Lung microvascular endothelial cell (primary cell): ENCODE data around the gene LIPE. TPM values are rescaled to one million over a fixed set of nuclear protein-coding genes. Genes with fewer than 3 reads are reported as not detected.

Experiments used
- DNase-seq, 2 donors: peaks; one replicate each; pipeline versions ENCODE4 v3.0.0 to v3.0.0-alpha.2; 2010; ENCODE audit warnings: low read depth in 2 of 2
- total RNA-seq: library from RNA; depleted of rRNA; stranded (reverse); fragments of >200 nt; gene quantifications from 2 replicates; pipeline ENCODE4 v1.2.1, GENCODE V29; 2014

Gene LIPE
- total RNA-seq, 1 donor from 2014 or later = 2.6 TPM

- DNase-seq = no peak
Measured at GRCh38 chr19:42357290-42357689, 69.9 kb downstream of the LIPE start.

DNA sequence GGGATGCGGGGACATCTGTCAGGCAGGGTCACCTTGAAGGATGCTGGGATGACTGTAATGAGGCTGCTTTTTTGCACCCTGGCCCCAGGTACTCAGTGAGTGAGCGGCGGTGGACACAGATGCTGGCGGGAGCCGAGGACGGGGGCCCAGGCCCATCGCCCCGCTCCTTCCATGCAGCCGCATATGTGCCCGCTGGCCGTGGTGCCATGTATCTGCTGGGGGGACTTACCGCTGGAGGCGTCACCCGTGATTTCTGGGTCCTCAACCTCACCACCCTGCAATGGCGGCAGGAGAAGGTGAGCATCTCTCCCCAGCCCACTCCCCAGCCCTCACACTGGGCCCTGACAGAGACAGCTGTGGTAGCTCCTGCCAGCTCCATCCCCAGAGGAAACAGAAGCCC is 70.5 kb downstream of the LIPE start:
- no peak for DNase-seq

DNA sequence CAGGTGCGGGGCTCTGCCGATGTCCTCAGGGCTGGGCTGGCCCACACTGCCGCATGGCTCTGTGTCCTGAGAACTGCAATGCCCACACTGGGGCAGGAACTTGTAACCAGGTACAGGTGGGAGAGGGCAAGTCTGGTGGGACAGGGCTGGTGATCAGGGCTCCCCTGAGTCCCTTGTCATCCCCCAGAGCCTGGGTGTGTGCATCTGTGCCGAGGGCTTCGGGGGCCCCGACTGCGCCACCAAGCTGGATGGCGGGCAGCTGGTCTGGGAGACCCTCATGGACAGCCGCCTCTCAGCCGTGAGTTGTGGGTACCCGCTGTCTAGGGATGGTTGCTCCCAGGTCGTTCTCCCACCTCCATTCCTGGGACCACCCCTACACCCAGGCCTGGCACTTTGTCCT is 71.3 kb downstream of the LIPE start:
- DNase-seq = no peak

GRCh38 chr19:42353341-42354015 is 73.7 kb downstream of the LIPE start:
- no peak for DNase-seq

DNA sequence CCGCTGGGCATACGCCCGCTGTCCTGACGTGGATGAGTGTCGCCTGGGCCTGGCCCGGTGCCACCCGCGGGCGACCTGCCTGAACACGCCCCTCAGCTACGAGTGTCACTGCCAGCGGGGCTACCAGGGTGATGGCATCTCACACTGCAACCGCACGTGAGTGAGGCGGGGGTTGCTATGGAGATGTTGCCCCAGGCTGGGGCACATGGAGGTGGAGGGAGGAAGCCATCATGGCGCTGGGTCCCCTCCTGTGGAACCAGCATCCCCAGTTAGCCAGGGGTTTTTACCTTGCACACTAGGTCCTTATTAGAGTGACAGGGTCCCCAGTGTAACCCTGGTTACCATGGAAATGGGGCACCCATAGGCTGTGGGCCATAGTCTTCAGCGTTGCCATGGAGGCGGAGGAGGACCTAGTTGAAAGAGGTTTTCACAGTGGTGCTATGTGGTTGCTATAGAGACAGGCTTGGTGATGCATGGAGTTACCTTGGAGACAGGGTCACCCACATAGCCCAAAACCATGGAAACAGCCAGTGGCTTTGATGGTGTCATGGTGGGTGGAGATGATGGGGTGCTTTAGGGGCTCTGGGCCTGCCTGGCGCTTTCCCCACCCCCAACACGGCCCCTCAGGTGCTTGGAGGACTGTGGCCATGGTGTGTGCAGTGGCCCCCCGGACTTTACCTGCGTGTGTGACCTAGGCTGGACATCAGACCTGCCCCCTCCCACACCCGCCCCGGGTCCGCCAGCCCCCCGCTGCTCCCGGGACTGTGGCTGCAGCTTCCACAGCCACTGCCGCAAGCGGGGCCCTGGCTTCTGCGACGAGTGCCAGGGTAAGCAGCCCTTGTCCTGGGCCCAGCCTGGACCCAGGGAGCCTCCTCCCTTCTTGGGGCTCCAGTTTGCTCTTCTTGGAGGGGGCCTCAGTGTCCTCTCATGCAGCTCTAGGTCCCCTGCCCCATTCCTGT is 74.6 kb downstream of the LIPE start:
- no peak for DNase-seq

Other genes with a start within 250 kb of the LIPE start
- 15.0 and 18.3 TPM in 2 replicates for gene DEDD2, start 209.7 kb downstream of the LIPE start, total RNA-seq
- gene ZNF526, start 207.1 kb downstream of the LIPE start, total RNA-seq = 4.6 and 6.5 TPM in 2 replicates
- gene GSK3A, start 184.8 kb downstream of the LIPE start, total RNA-seq = 8.3 and 11.3 TPM in 2 replicates
- gene ERF, start 172.3 kb downstream of the LIPE start, total RNA-seq = 17.9 and 19.2 TPM in 2 replicates
- 9.3 and 10.0 TPM in 2 replicates for gene CIC, start 158.1 kb downstream of the LIPE start, total RNA-seq
- gene PRR19, start 125.3 kb downstream of the LIPE start, total RNA-seq = 0.20 and 0.44 TPM in 2 replicates
- 26.8 and 29.6 TPM in 2 replicates for gene PAFAH1B3, start 124.8 kb downstream of the LIPE start, total RNA-seq
- not detected in 2 replicates for gene TMEM145, start 114.1 kb downstream of the LIPE start, total RNA-seq
- 17.7 and 25.0 TPM in 2 replicates for gene MEGF8, start 101.8 kb downstream of the LIPE start, total RNA-seq
- not detected in 2 replicates for gene CNFN, start 37.1 kb downstream of the LIPE start, total RNA-seq
- not detected in 2 replicates for gene CXCL17, start 15.6 kb upstream of the LIPE start, total RNA-seq
- 11.1 and 36.9 TPM in 2 replicates for gene CEACAM1, start 101.1 kb upstream of the LIPE start, total RNA-seq
- gene CEACAM8, start 167.5 kb upstream of the LIPE start, total RNA-seq = not detected in 2 replicates